ENCODE results near the gene ATOH8.
A peak's percentile ranks its signal among the peaks of the same experiment; 100 is the strongest.

Gene ATOH8

GRCh38 chr2:85788603-85789002, 34.8 kb downstream of the ATOH8 start:
- DNase-seq: no peak

GRCh38 chr2:85789271-85789670, 35.5 kb downstream of the ATOH8 start:
- DNase-seq: no peak

- DNase-seq: no peak
Measured at GRCh38 chr2:85790032-85790431, 36.2 kb downstream of the ATOH8 start.

GRCh38 chr2:85790499-85791188, 36.9 kb downstream of the ATOH8 start:
- DNase-seq: no peak

GRCh38 chr2:85791704-85792565, 38.1 kb downstream of the ATOH8 start:
- no peak for DNase-seq

GRCh38 chr2:85792783-85793441, 39.1 kb downstream of the ATOH8 start:
- DNase-seq: no peak

GRCh38 chr2:85793584-85793983, 39.8 kb downstream of the ATOH8 start:
- no peak for DNase-seq

- no peak for DNase-seq
Measured at GRCh38 chr2:85794038-85794441, 40.2 kb downstream of the ATOH8 start.

GRCh38 chr2:85794491-85795121, 40.8 kb downstream of the ATOH8 start:
- DNase-seq: no peak

GRCh38 chr2:85795331-85796045, 41.7 kb downstream of the ATOH8 start:
- DNase-seq: no peak

- DNase-seq: no peak
Measured at GRCh38 chr2:85796046-85796340, 42.2 kb downstream of the ATOH8 start.

- DNase-seq: no peak
Measured at GRCh38 chr2:85796341-85797262, 42.8 kb downstream of the ATOH8 start.

- DNase-seq: no peak
Measured at GRCh38 chr2:85797263-85797660, 43.5 kb downstream of the ATOH8 start.

GRCh38 chr2:85797921-85798320, 44.1 kb downstream of the ATOH8 start:
- DNase-seq: no peak

GRCh38 chr2:85799215-85799956, 45.6 kb downstream of the ATOH8 start:
- peak; percentile 15 for DNase-seq

GRCh38 chr2:85800586-85800985, 46.8 kb downstream of the ATOH8 start:
- DNase-seq: no peak

GRCh38 chr2:85801871-85802270, 48.1 kb downstream of the ATOH8 start:
- DNase-seq: no peak

GRCh38 chr2:85802354-85803103, 48.7 kb downstream of the ATOH8 start:
- DNase-seq: no peak

GRCh38 chr2:85803704-85804425, 50.1 kb downstream of the ATOH8 start:
- no peak for DNase-seq

All from activated CD4-positive, alpha-beta T cell treated with anti-CD3 and anti-CD28 coated beads, Interleukin-10, Interleukin-2, amounts not matched to agents 100 ng/mL and 50 ng/mL, durations not matched to agents 16 hours and 8 hours (primary cell).